Lower leg skin (tissue), 3 donors: ENCODE results near the gene KRT9.

Experiments
- CTCF ChIP-seq, 3 donors: fragments of 450-650 bp; IDR thresholded peaks; one replicate each; pipeline ENCODE4 v1.5.1; 2016; ENCODE audit warnings: antibody characterized with exemption in 3 of 3, mild to moderate bottlenecking in 3 of 3, moderate library complexity in 2 of 3
- POLR2A ChIP-seq, 2 donors: fragments of 450-650 bp; IDR thresholded peaks; one replicate each; pipeline ENCODE4 v1.6.1; 2016 to 2017; ENCODE audit warnings: antibody characterized with exemption in 2 of 2, mild to moderate bottlenecking in 1 of 2, moderate library complexity in 1 of 2

DNA sequence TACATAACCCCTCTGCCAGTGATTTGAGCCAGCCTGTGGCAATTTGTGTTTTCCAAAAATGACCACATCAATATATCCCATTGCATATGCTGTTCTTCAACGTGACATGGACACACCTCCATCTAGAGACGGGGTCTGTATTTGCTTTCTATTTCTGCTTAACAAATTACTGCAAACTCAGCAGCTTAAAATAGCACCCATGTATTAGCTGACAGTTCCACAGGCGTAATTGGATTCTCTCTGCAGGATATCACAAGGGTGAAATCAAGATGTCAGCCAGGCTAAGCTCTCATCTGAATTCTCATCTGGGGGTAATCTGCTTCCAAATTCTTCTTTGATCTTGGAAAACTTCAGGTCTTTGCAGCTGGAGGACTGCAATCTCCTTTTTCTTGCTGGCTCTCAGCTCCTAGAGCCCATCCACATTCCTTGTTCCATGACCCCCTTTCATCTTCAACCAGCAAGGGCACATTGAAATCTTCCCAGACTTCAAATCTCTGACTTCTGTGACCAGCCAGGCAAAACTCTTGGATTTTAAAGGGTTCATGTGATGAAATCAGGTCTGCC lies 8.2 kb downstream of the KRT9 start:
- TF ChIP-seq CTCF (IDR thresholded peaks at IDR 0.05), result no peak
- no peak for TF ChIP-seq POLR2A (IDR thresholded peaks at IDR 0.05)
